Right lobe of liver (tissue), 4 donors: ENCODE data around the gene MED15.

Source experiments
- CTCF ChIP-seq, 4 donors: fragments of 200-600 bp in 3 of 4; fragments of 450-650 bp in 1 of 4; IDR thresholded peaks; one replicate each; pipeline versions ENCODE4 v1.5.1 to v1.8.0; 2016 to 2022; ENCODE audit warnings: antibody characterized with exemption in 4 of 4, mild to moderate bottlenecking in 2 of 4
- POLR2A ChIP-seq: fragments of 450-650 bp; IDR thresholded peaks from one replicate; pipeline ENCODE4 v1.6.1; 2017; ENCODE audit warnings: antibody characterized with exemption, mild to moderate bottlenecking
- donor health status: DM: no; HTN: no; CAD: no.
- donor health status: DM: no; HTN: no; CAD: no.
- donor health status: DM: no; HTN: yes; CAD: no.

- TF ChIP-seq POLR2A (no peak), CTCF (IDR thresholded peaks at IDR 0.05) (no peak)
Observed at GRCh38 chr22:20550057-20550817, 42.8 kb downstream of the MED15 start.
